SU-DHL-6 (cell line): ENCODE results near the gene MEX3D.

Source experiments
- H2AFZ ChIP-seq: fragments of 200-600 bp; sonication (generic); 2 replicates; pipeline ENCODE4 v1.6.1; 2014; ENCODE audit warnings: low read depth, mild to moderate bottlenecking, moderate library complexity, mixed read lengths, antibody characterized with exemption, low read length; ENCODE audit not compliant: severe bottlenecking
- H3F3A ChIP-seq: fragments of 200-600 bp; shearing (Covaris generic); 2 replicates; pipeline ENCODE4 v1.6.0; 2016; ENCODE audit warnings: antibody characterized with exemption, mild to moderate bottlenecking; ENCODE audit not compliant: insufficient read depth
- H3K27ac ChIP-seq: fragments of 200-600 bp; sonication (generic); 2 replicates; pipeline ENCODE4 v1.5.1; 2016; ENCODE audit warnings: low read depth, mild to moderate bottlenecking, low read length, moderate library complexity, mixed read lengths
- H3K27me3 ChIP-seq: fragments of 200-600 bp; sonication (generic), shearing (Covaris generic); 2 replicates; pipeline ENCODE4 v1.6.0; 2014; ENCODE audit warnings: mild to moderate bottlenecking, low read length
- H3K36me3 ChIP-seq: fragments of 200-600 bp; sonication (generic); 2 replicates; pipeline ENCODE4 v1.6.1; 2014; ENCODE audit warnings: mild to moderate bottlenecking, low read length, mixed read lengths
- H3K4me2 ChIP-seq: fragments of 300-600, 200-600 bp; shearing (Covaris generic), sonication (generic); 2 replicates; pipeline ENCODE4 v1.6.0; 2014; ENCODE audit warnings: low read length, low read depth, mild to moderate bottlenecking; ENCODE audit not compliant: poor library complexity, severe bottlenecking
- H3K4me3 ChIP-seq: fragments of 200-600 bp; sonication (generic); 2 replicates; pipeline ENCODE4 v1.5.1; 2014; ENCODE audit warnings: antibody characterized with exemption, low read length, mild to moderate bottlenecking, mixed read lengths; ENCODE audit not compliant: insufficient read depth, poor library complexity, severe bottlenecking
- H3K79me2 ChIP-seq: fragments of 200-600 bp; sonication (generic); 2 replicates; pipeline ENCODE4 v1.6.1; 2014; ENCODE audit warnings: mild to moderate bottlenecking, low read length, moderate library complexity; ENCODE audit not compliant: insufficient read depth
- H3K9ac ChIP-seq: fragments of 200-600 bp; sonication (generic); 2 replicates; pipeline ENCODE4 v1.7.0; 2014; ENCODE audit warnings: mild to moderate bottlenecking, low read length
- H3K9me2 ChIP-seq: fragments of 200-600 bp; sonication (generic); replicated peaks from 2 replicates; pipeline ENCODE4 v1.6.1; 2014; ENCODE audit warnings: low read length; ENCODE audit not compliant: insufficient read depth
- H3K9me3 ChIP-seq: fragments of 200-600 bp; sonication (generic); 2 replicates; pipeline ENCODE4 v1.6.1; 2014; ENCODE audit warnings: low read length, mixed read lengths; ENCODE audit not compliant: insufficient read depth
- H4K20me1 ChIP-seq: fragments of 200-600 bp; sonication (generic); 2 replicates; pipeline ENCODE4 v1.6.1; 2014; ENCODE audit warnings: low read depth, mild to moderate bottlenecking, antibody characterized with exemption, low read length, moderate library complexity, mixed read lengths
- EZH2phosphoT487 ChIP-seq: fragments of 200-600 bp; sonication (generic), shearing (Covaris generic); conservative IDR thresholded peaks from 2 replicates; pipeline ENCODE4 v1.6.1; 2018; ENCODE audit warnings: mild to moderate bottlenecking, antibody characterized with exemption, low read length, moderate library complexity, mixed read lengths
- TF ChIP-seq, protein P1 (sequence below): fragments of 200-600 bp; sonication (generic); IDR thresholded peaks from one replicate; pipeline ENCODE4 v1.5.1; 2017; ENCODE audit warnings: antibody characterized with exemption, mild to moderate bottlenecking, low read length, moderate library complexity; ENCODE audit not compliant: insufficient read depth, poor library complexity, severe bottlenecking

The MEX3D gene

DNA sequence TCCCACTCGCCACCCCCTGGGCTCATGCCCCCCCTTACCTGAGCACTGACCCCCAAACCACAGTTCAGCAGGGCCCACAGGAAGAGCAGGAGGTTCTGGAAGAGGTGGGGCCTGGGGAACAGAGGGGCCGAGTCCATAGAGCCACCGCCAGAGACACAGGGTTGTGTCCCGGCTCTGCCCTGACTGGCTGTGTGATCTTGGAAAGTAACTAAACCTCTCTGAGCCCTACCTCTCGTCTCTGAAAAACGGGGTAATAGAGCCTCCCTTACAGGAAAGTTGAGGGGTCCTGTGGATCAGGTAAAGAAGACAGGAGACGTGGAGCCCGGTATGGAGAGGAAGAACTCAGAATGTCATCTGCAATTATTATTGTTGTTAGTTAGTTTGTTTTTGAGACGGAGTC lies 57.3 kb downstream of the MEX3D start:
- no peak overlapping the region for H3K27ac ChIP-seq
- H2AFZ ChIP-seq = no peak overlapping the region
- H3K4me2 ChIP-seq = no peak overlapping the region
- H3K9me3 ChIP-seq = no peaks in the 10 kb centered on the region
- no peaks in the 10 kb centered on the region for H3F3A ChIP-seq
- no peaks in the 10 kb centered on the region for H3K27me3 ChIP-seq
- no peaks in the 10 kb centered on the region for H3K79me2 ChIP-seq
- TF ChIP-seq, protein P1, sequence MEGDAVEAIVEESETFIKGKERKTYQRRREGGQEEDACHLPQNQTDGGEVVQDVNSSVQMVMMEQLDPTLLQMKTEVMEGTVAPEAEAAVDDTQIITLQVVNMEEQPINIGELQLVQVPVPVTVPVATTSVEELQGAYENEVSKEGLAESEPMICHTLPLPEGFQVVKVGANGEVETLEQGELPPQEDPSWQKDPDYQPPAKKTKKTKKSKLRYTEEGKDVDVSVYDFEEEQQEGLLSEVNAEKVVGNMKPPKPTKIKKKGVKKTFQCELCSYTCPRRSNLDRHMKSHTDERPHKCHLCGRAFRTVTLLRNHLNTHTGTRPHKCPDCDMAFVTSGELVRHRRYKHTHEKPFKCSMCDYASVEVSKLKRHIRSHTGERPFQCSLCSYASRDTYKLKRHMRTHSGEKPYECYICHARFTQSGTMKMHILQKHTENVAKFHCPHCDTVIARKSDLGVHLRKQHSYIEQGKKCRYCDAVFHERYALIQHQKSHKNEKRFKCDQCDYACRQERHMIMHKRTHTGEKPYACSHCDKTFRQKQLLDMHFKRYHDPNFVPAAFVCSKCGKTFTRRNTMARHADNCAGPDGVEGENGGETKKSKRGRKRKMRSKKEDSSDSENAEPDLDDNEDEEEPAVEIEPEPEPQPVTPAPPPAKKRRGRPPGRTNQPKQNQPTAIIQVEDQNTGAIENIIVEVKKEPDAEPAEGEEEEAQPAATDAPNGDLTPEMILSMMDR = no peak
- no peak for TF ChIP-seq EZH2phosphoT487
- H3K4me3 ChIP-seq = no peak overlapping the region
- H4K20me1 ChIP-seq = no peaks in the 10 kb centered on the region
- H3K9me2 ChIP-seq = no peaks in the 10 kb centered on the region
- no peak overlapping the region for H3K9ac ChIP-seq
- H3K36me3 ChIP-seq = no peaks in the 10 kb centered on the region

DNA sequence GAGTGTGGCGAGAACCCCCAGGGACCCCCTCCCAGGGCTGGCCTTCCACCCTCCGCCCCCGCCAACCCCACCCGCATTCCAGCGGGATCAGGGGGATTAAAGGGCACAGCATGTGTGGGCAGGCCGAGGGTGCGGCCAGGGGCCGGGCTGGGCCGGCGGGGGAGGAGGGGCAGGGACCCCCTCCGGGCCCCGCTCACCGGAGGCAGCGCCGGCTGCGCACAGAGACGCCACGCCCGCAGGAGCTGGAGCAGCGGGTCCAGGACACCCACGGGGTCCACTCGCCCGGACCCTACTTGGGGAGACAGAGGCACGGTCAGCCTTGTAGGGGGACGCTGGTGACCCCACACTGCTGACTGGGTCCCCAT lies 57.7 kb downstream of the MEX3D start:
- Histone ChIP-seq H3K36me3 (no peaks in the 10 kb centered on the region), H3K4me3 (no peak overlapping the region), H3K79me2 (no peaks in the 10 kb centered on the region), H3K4me2 (no peak overlapping the region), H3K9me2 (no peaks in the 10 kb centered on the region), H3F3A (no peaks in the 10 kb centered on the region), H3K9ac (no peak overlapping the region), H3K27ac (no peak overlapping the region), H2AFZ (no peak overlapping the region), H4K20me1 (no peaks in the 10 kb centered on the region), H3K9me3 (no peaks in the 10 kb centered on the region), H3K27me3 (no peaks in the 10 kb centered on the region)
- TF ChIP-seq EZH2phosphoT487 = no peak
- TF ChIP-seq, protein P1 = no peak

DNA sequence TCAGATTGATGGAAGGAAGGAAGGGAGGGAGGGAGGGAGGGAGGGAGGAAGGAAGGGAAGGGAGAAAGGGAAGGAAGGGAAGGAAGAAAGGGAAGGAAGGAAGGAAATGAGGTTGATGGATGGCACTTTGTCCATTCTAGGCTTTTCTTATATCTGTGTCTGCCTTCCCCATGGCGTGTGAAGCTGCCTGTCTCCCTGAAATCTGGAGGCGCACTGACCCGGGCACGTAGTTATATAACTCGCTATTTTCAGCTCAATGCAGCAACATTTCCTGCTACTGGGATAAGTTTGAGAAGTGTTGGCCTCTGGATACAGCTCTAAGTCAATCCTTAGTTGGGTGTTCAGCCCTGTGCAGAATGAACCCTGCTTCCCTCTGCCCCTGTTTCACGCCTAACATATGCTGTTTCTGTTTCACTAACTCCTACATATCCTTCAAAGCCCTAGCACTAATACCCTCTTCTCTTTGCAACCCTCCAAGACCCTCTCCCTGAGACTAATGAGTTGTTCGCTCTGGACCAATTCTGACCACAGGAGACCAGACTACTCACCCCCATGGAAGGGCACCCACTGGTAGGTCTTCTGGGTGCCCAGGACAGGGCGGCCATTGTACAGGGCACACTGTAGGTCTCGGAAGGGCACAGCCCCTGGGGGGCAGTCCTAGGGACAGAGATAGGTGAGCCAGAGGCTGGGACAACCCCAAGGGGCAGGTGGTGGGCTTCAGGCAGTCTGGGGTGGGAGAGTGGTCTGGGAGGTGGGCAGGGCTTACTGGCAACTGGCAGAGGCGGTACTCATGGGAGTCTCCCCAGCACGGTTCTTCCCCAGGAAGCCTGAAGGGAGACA lies 58.3 kb downstream of the MEX3D start:
- no peak for TF ChIP-seq EZH2phosphoT487
- TF ChIP-seq, protein P1 = no peak
- H3K9me3 ChIP-seq = no peaks in the 10 kb centered on the region
- H3K9ac ChIP-seq = no peak overlapping the region
- no peaks in the 10 kb centered on the region for H3F3A ChIP-seq
- H3K36me3 ChIP-seq = no peaks in the 10 kb centered on the region
- H3K79me2 ChIP-seq = no peaks in the 10 kb centered on the region
- no peaks in the 10 kb centered on the region for H3K27me3 ChIP-seq
- no peak overlapping the region for H3K4me2 ChIP-seq
- no peak overlapping the region for H3K27ac ChIP-seq
- no peaks in the 10 kb centered on the region for H3K9me2 ChIP-seq
- no peak overlapping the region for H2AFZ ChIP-seq
- H4K20me1 ChIP-seq = no peaks in the 10 kb centered on the region
- no peak overlapping the region for H3K4me3 ChIP-seq
